K562 (cell line): Measurements from ENCODE around the gene LRRC7. TPM values are rescaled to one million over a fixed set of nuclear protein-coding genes. Genes with fewer than 3 reads are reported as not detected.

ENCODE experiments used
- ATAC-seq: fragments of 200-7000 bp; cut with Tn5 transposase; 3 replicates; pipeline ENCODE4 v1.9.1; 2020; ENCODE audit warnings: moderate library complexity
- BruUV-seq: library from RNA; stranded (reverse); fragments of 400-500 nt; replicated peaks from 2 replicates; lab custom pipeline; 2021; lab: Mats Ljungman, UMichigan
- CTCF ChIA-PET: fragments of 300-600 bp; formaldehyde crosslinking; extraction: SDS; loops from one replicate; lab custom pipeline; 2021; ENCODE audit warnings: low intra/inter-chr PET ratio; lab: Yijun Ruan, JAX
- POLR2A ChIA-PET: fragments of 300-600, 350-650 bp; sonication (Branson Sonifier 250); formaldehyde crosslinking; extraction: SDS; loops from one replicate; lab custom pipeline; 2021; ENCODE audit warnings: antibody characterized with exemption, inconsistent platforms; lab: Yijun Ruan, JAX
- DNase-seq, 4 experiments: peaks; one replicate each; pipeline versions ENCODE4 v3.0.0 to v3.0.0-alpha.2; 2011 to 2018; ENCODE audit warnings: low spot score in 3 of 4, mixed read lengths in 3 of 4; ENCODE audit errors: extremely low read depth in 1 of 4
- FAIRE-seq: peaks from 2 replicates; lab custom pipeline; 2011; peaks lifted over from hg19 to GRCh38; lab: Jason Lieb, UNC
- H2AFZ ChIP-seq: 2 replicates; pipeline ENCODE4 v1.6.0; 2011; ENCODE audit warnings: low read depth, low read length, control low read depth, inconsistent platforms
- H3K27ac ChIP-seq: fragments of 200-600 bp; 3 replicates; pipeline ENCODE4 v1.8.0; 2011; ENCODE audit warnings: low read depth, mild to moderate bottlenecking, control low read depth, inconsistent platforms, low read length, moderate library complexity, mixed read lengths; ENCODE audit errors: extremely low read depth
- H3K27me3 ChIP-seq, 2 experiments: fragments of 300-600 bp in 1 of 2; 2 replicates in 1 of 2; 3 replicates in 1 of 2; pipeline versions ENCODE4 v1.6.0 to v1.8.0; 2011; ENCODE audit warnings: inconsistent platforms in 2 of 2, low read length in 2 of 2, mild to moderate bottlenecking in 1 of 2, mixed read lengths in 1 of 2, moderate library complexity in 1 of 2; ENCODE audit not compliant: control insufficient read depth in 2 of 2, insufficient read depth in 2 of 2
- H3K36me3 ChIP-seq: fragments of 300-600 bp; 3 replicates; pipeline ENCODE4 v1.8.0; 2011; ENCODE audit warnings: mild to moderate bottlenecking, low read length, inconsistent platforms; ENCODE audit not compliant: control insufficient read depth, insufficient read depth
- H3K4me1 ChIP-seq, 2 experiments: fragments of 200-600 bp in 1 of 2; replicated peaks in 1 of 2; 2 replicates in 1 of 2; 3 replicates in 1 of 2; pipeline versions ENCODE4 v1.5.1 to v1.8.0; 2011; ENCODE audit warnings: inconsistent platforms in 2 of 2, low read length in 2 of 2, mild to moderate bottlenecking in 1 of 2, mixed read lengths in 1 of 2, moderate library complexity in 1 of 2; ENCODE audit not compliant: control insufficient read depth in 2 of 2, insufficient read depth in 2 of 2
- H3K4me2 ChIP-seq: 2 replicates; pipeline ENCODE4 v1.6.1; 2011; ENCODE audit warnings: low read length, control low read depth, inconsistent platforms, mixed read lengths; ENCODE audit not compliant: insufficient read depth
- H3K4me3 ChIP-seq: fragments of 200-600 bp; sonication (generic), shearing (Covaris generic); 2 replicates; pipeline ENCODE4 v1.5.1; 2016; ENCODE audit warnings: control low read depth, inconsistent platforms
- H3K79me2 ChIP-seq: fragments of 200-600 bp; 3 replicates; pipeline ENCODE4 v1.8.0; 2011; ENCODE audit warnings: low read length, inconsistent platforms; ENCODE audit not compliant: control insufficient read depth, insufficient read depth
- H3K9ac ChIP-seq, 2 experiments: 2 replicates each; pipeline versions ENCODE4 v1.6.0 to v1.6.1; 2011; ENCODE audit warnings: low read depth in 2 of 2, low read length in 2 of 2, control low read depth in 1 of 2, inconsistent platforms in 1 of 2, mild to moderate bottlenecking in 1 of 2, mixed read lengths in 1 of 2; ENCODE audit not compliant: insufficient read depth in 1 of 2
- H3K9me1 ChIP-seq: one replicate; pipeline ENCODE4 v1.6.0; 2011; ENCODE audit warnings: inconsistent platforms, mild to moderate bottlenecking, low read length, moderate library complexity; ENCODE audit not compliant: control insufficient read depth, insufficient read depth
- H3K9me3 ChIP-seq: replicated peaks from 2 replicates; pipeline ENCODE4 v1.5.1; 2011; ENCODE audit warnings: low read depth, low read length, inconsistent platforms; ENCODE audit not compliant: control insufficient read depth, insufficient read depth
- H4K20me1 ChIP-seq: replicated peaks from 2 replicates; pipeline ENCODE4 v1.6.1; 2011; ENCODE audit warnings: low read length, inconsistent platforms, mixed read lengths; ENCODE audit not compliant: control insufficient read depth, insufficient read depth
- CAMTA2 ChIP-seq: fragments of 250-450 bp; sonication (Bioruptor Pico); conservative IDR thresholded peaks from 2 replicates; pipeline ENCODE4 v1.5.1; 2022
- HDGF ChIP-seq: fragments of 450-650 bp; IDR thresholded peaks from 2 replicates; pipeline ENCODE4 v1.6.1; 2016
- MCM3 ChIP-seq: fragments of 450-650 bp; IDR thresholded peaks from 2 replicates; pipeline ENCODE4 v1.6.1; 2016
- NFIC ChIP-seq: fragments of 450-650 bp; IDR thresholded peaks from 2 replicates; pipeline ENCODE4 v1.6.1; 2017; ENCODE audit warnings: mild to moderate bottlenecking, inconsistent platforms
- NR3C1 ChIP-seq: sonication (generic); formaldehyde crosslinking; IDR thresholded peaks from 2 replicates; pipeline ENCODE4 v1.8.1; 2022; ENCODE audit warnings: missing genetic modification reagents
- NRF1 ChIP-seq, 2 experiments: fragments of 450-650 bp; IDR thresholded peaks in 1 of 2; conservative IDR thresholded peaks in 1 of 2; 2 replicates each; pipeline ENCODE4 v1.6.1; 2014; ENCODE audit warnings: mild to moderate bottlenecking in 2 of 2
- SRSF3 ChIP-seq: fragments of 200-400 bp; formaldehyde crosslinking; IDR thresholded peaks from 2 replicates; pipeline ENCODE4 v1.6.1; 2016; ENCODE audit warnings: mild to moderate bottlenecking, low read length, moderate library complexity; ENCODE audit not compliant: insufficient read depth
- TAL1 ChIP-seq: fragments of 450-650 bp; IDR thresholded peaks from 2 replicates; pipeline ENCODE4 v1.6.1; 2016; ENCODE audit warnings: mild to moderate bottlenecking
- ZNF408 ChIP-seq: fragments of 250-450 bp; sonication (Bioruptor Pico); IDR thresholded peaks from 2 replicates; pipeline ENCODE4 v1.4.0; 2020; ENCODE audit warnings: low read depth, mild to moderate bottlenecking, moderate library complexity
- ZNF76 ChIP-seq: fragments of 250-450 bp; sonication (Bioruptor Pico); IDR thresholded peaks from 2 replicates; pipeline ENCODE4 v1.4.0; 2020; ENCODE audit warnings: mild to moderate bottlenecking, moderate library complexity, borderline replicate concordance
- in situ Hi-C: fragments of 300-500 bp; cut with MboI; formaldehyde crosslinking; loops from 4 replicates; pipeline ENCODE4 v1.15.0; 2018; ENCODE audit warnings: inconsistent platforms, mixed read lengths
- intact Hi-C: fragments of 100-400 bp; cut with micrococcal nuclease; formaldehyde crosslinking; loops from 2 replicates; pipeline ENCODE4 v1.14.2; 2022
- polyA plus RNA-seq, 8 experiments: library from polyadenylated mRNA; depleted of rRNA in 4 of 8; stranded (reverse) in 5 of 8; unstranded in 3 of 8; fragments of >200 nt; fragmentation: Nextera tagmentation in 2 of 8; fragmentation: Illumina TruSeq in 1 of 8; extraction: Ambion mirVana in 2 of 8; extraction: Trizol in 1 of 8; gene quantifications; 2 replicates each; pipeline versions ENCODE4 v1.2.1 to v1.2.3, GENCODE V29; 2011 to 2014; ENCODE audit warnings: inconsistent platforms in 1 of 8, missing spikeins in 1 of 8
- total RNA-seq, 7 experiments: library from RNA; depleted of rRNA in 6 of 7; stranded (reverse); fragments of >200 nt in 6 of 7; fragmentation: Illumina TruSeq in 2 of 7; extraction: Trizol in 2 of 7; gene quantifications; 2 replicates each; pipeline versions ENCODE4 v1.2.1 to v1.2.3, GENCODE V29; 2011 to 2021; ENCODE audit warnings: low replicate concordance in 1 of 7
- TF ChIP-seq, protein P1 (sequence below), 3 experiments: fragments of 200-800 bp in 1 of 3; fragments of 250-450 bp in 1 of 3; fragments of 450-650 bp in 1 of 3; sonication (Bioruptor Pico) in 1 of 3; sonication (Bioruptor generic) in 1 of 3; formaldehyde crosslinking in 1 of 3; IDR thresholded peaks; 2 replicates each; pipeline versions ENCODE4 v1.6.1 to v1.8.0; 2016 to 2022; ENCODE audit warnings: mild to moderate bottlenecking in 2 of 3, missing genetic modification characterization in 2 of 3, missing compliant biosample characterization in 1 of 3, moderate library complexity in 1 of 3
- TF ChIP-seq, protein P2 (sequence below): fragments of 200-400 bp; formaldehyde crosslinking; IDR thresholded peaks from 2 replicates; pipeline ENCODE4 v1.6.1; 2017; ENCODE audit warnings: mild to moderate bottlenecking, low read depth, low read length, moderate library complexity
- TF ChIP-seq, protein P3 (sequence below): sonication (generic); formaldehyde crosslinking; IDR thresholded peaks from 2 replicates; pipeline ENCODE4 v1.8.0; 2022; ENCODE audit warnings: missing genetic modification reagents, mild to moderate bottlenecking, moderate library complexity, borderline replicate concordance
- TF ChIP-seq, protein P4 (sequence below), 2 experiments: fragments of 150-350 bp in 1 of 2; IDR thresholded peaks; 2 replicates each; pipeline ENCODE4 v1.6.1; 2012 to 2016; ENCODE audit warnings: low read depth in 2 of 2, low read length in 2 of 2, mild to moderate bottlenecking in 1 of 2, moderate library complexity in 1 of 2

The LRRC7 gene
- total and polyA plus RNA-seq, 9 of the 15 experiments (the other 6 are each of a cell fraction or from before 2014, with no cell fraction given): 0.09 to 0.94 (median 0.49) TPM

DNA sequence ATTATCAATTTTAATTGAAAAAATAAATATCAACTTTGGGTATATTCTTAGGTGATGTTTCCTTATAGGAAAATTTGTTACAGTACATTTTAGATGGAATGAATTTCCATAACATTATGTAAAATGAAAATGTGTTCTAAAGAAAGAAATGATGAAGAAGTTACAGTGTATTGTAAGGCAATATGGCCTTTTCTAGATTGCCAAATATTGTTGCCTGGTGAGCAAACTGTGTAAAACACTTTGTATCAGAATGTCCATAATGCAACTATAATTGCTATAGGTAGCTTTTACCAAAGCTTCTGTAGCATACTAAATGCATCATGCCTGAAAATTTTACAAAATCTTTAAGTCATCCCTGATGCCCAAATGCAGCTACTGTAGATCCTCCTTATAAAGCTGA lies 285.0 kb downstream of the LRRC7 start:
- H3K4me3 ChIP-seq: no peak overlapping the region
- no peaks in the 10 kb centered on the region for H3K9me1 ChIP-seq
- no peak for DNase-seq
- H3K4me2 ChIP-seq: no peak overlapping the region
- no TSS peak for BruUV-seq
- no peak overlapping the region for H2AFZ ChIP-seq
- no peak overlapping the region for H3K27ac ChIP-seq
- no peaks in the 10 kb centered on the region for H3K36me3 ChIP-seq
- no peak overlapping the region for H3K9ac ChIP-seq
- no peaks in the 10 kb centered on the region for H3K9me3 ChIP-seq
- no peaks in the 10 kb centered on the region for H3K27me3 ChIP-seq
- H4K20me1 ChIP-seq: no peaks in the 10 kb centered on the region
- no peak for ATAC-seq
- CTCF ChIA-PET: no interaction called here
- intact Hi-C loops (no loop called here), in situ Hi-C loops (no loop called here)
- H3K4me1 ChIP-seq: no peaks in the 10 kb centered on the region
- FAIRE-seq: no peak
- H3K79me2 ChIP-seq: no peaks in the 10 kb centered on the region
- POLR2A ChIA-PET: no interaction called here
- TF ChIP-seq MCM3 (no peak), TAL1 (no peak), NRF1 (conservative IDR thresholded peaks at IDR 0.05 in 1 of 2, IDR thresholded peaks at IDR 0.05 in 1 of 2) (no peak), HDGF (no peak), ZNF408 (no peak), NR3C1 (CRISPR knock-in tag) (no peak), SRSF3 (no peak), NFIC (no peak), ZNF76 (CRISPR knock-in tag) (no peak), CAMTA2 (no peak)
- TF ChIP-seq, protein P1, sequence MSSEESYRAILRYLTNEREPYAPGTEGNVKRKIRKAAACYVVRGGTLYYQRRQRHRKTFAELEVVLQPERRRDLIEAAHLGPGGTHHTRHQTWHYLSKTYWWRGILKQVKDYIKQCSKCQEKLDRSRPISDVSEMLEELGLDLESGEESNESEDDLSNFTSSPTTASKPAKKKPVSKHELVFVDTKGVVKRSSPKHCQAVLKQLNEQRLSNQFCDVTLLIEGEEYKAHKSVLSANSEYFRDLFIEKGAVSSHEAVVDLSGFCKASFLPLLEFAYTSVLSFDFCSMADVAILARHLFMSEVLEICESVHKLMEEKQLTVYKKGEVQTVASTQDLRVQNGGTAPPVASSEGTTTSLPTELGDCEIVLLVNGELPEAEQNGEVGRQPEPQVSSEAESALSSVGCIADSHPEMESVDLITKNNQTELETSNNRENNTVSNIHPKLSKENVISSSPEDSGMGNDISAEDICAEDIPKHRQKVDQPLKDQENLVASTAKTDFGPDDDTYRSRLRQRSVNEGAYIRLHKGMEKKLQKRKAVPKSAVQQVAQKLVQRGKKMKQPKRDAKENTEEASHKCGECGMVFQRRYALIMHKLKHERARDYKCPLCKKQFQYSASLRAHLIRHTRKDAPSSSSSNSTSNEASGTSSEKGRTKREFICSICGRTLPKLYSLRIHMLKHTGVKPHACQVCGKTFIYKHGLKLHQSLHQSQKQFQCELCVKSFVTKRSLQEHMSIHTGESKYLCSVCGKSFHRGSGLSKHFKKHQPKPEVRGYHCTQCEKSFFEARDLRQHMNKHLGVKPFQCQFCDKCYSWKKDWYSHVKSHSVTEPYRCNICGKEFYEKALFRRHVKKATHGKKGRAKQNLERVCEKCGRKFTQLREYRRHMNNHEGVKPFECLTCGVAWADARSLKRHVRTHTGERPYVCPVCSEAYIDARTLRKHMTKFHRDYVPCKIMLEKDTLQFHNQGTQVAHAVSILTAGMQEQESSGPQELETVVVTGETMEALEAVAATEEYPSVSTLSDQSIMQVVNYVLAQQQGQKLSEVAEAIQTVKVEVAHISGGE (CRISPR knock-in tag; IDR thresholded peaks at IDR 0.05): no peak
- TF ChIP-seq, protein P2, sequence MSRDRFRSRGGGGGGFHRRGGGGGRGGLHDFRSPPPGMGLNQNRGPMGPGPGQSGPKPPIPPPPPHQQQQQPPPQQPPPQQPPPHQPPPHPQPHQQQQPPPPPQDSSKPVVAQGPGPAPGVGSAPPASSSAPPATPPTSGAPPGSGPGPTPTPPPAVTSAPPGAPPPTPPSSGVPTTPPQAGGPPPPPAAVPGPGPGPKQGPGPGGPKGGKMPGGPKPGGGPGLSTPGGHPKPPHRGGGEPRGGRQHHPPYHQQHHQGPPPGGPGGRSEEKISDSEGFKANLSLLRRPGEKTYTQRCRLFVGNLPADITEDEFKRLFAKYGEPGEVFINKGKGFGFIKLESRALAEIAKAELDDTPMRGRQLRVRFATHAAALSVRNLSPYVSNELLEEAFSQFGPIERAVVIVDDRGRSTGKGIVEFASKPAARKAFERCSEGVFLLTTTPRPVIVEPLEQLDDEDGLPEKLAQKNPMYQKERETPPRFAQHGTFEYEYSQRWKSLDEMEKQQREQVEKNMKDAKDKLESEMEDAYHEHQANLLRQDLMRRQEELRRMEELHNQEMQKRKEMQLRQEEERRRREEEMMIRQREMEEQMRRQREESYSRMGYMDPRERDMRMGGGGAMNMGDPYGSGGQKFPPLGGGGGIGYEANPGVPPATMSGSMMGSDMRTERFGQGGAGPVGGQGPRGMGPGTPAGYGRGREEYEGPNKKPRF: no peak
- TF ChIP-seq, protein P3, sequence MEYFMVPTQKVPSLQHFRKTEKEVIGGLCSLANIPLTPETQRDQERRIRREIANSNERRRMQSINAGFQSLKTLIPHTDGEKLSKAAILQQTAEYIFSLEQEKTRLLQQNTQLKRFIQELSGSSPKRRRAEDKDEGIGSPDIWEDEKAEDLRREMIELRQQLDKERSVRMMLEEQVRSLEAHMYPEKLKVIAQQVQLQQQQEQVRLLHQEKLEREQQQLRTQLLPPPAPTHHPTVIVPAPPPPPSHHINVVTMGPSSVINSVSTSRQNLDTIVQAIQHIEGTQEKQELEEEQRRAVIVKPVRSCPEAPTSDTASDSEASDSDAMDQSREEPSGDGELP (CRISPR knock-in tag): no peak
- TF ChIP-seq, protein P4, sequence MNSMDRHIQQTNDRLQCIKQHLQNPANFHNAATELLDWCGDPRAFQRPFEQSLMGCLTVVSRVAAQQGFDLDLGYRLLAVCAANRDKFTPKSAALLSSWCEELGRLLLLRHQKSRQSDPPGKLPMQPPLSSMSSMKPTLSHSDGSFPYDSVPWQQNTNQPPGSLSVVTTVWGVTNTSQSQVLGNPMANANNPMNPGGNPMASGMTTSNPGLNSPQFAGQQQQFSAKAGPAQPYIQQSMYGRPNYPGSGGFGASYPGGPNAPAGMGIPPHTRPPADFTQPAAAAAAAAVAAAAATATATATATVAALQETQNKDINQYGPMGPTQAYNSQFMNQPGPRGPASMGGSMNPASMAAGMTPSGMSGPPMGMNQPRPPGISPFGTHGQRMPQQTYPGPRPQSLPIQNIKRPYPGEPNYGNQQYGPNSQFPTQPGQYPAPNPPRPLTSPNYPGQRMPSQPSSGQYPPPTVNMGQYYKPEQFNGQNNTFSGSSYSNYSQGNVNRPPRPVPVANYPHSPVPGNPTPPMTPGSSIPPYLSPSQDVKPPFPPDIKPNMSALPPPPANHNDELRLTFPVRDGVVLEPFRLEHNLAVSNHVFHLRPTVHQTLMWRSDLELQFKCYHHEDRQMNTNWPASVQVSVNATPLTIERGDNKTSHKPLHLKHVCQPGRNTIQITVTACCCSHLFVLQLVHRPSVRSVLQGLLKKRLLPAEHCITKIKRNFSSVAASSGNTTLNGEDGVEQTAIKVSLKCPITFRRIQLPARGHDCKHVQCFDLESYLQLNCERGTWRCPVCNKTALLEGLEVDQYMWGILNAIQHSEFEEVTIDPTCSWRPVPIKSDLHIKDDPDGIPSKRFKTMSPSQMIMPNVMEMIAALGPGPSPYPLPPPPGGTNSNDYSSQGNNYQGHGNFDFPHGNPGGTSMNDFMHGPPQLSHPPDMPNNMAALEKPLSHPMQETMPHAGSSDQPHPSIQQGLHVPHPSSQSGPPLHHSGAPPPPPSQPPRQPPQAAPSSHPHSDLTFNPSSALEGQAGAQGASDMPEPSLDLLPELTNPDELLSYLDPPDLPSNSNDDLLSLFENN (IDR thresholded peaks at IDR 0.05; ENCODE audit: low read depth in 2 of 2, low read length in 2 of 2): no peak
